HG02970 (cell line): ENCODE data around the gene TNIK.
A peak's percentile ranks its signal among the peaks of the same experiment; 100 is the strongest.

Source experiments
- ATAC-seq: cut with Tn5 transposase; IDR thresholded peaks from one replicate; pipeline ENCODE4 v1.9.1; 2021; ENCODE audit warnings: mild to moderate bottlenecking, moderate library complexity, moderate number of reproducible peaks; ENCODE audit not compliant: unreplicated experiment, low FRiP score

TNIK gene

GRCh38 chr3:171459942-171460724 is at the start of gene TNIK:
TNIK (minus strand) TSS chr3:171460405; CDS start chr3:171460063, 342 bp downstream.
- ATAC-seq = peak; percentile 80

GRCh38 chr3:171508676-171509075 is 48.5 kb upstream of the TNIK start:
- no peak for ATAC-seq

GRCh38 chr3:171508206-171508605 is 48.0 kb upstream of the TNIK start:
- no peak for ATAC-seq

- no peak for ATAC-seq
Measured at GRCh38 chr3:171506743-171507319, 46.6 kb upstream of the TNIK start.

- ATAC-seq = no peak
Measured at GRCh38 chr3:171505822-171506333, 45.7 kb upstream of the TNIK start.

- no peak for ATAC-seq
Measured at GRCh38 chr3:171504376-171504775, 44.2 kb upstream of the TNIK start.

GRCh38 chr3:171503817-171504216 is 43.6 kb upstream of the TNIK start:
- no peak for ATAC-seq

- ATAC-seq = no peak
Measured at GRCh38 chr3:171498921-171499320, 38.7 kb upstream of the TNIK start.

GRCh38 chr3:171497468-171497867 is 37.3 kb upstream of the TNIK start:
- no peak for ATAC-seq

GRCh38 chr3:171495413-171495812 is 35.2 kb upstream of the TNIK start:
- no peak for ATAC-seq

GRCh38 chr3:171494457-171495109 is 34.4 kb upstream of the TNIK start:
- no peak for ATAC-seq

GRCh38 chr3:171491361-171491760 is 31.2 kb upstream of the TNIK start:
- no peak for ATAC-seq

GRCh38 chr3:171490901-171491300 is 30.7 kb upstream of the TNIK start:
- ATAC-seq = no peak

- no peak for ATAC-seq
Measured at GRCh38 chr3:171489348-171489747, 29.1 kb upstream of the TNIK start.

GRCh38 chr3:171488479-171488878 is 28.3 kb upstream of the TNIK start:
- no peak for ATAC-seq

- ATAC-seq = no peak
Measured at GRCh38 chr3:171487382-171487781, 27.2 kb upstream of the TNIK start.

GRCh38 chr3:171485338-171485737 is 25.1 kb upstream of the TNIK start:
- ATAC-seq = no peak

GRCh38 chr3:171481011-171481410 is 20.8 kb upstream of the TNIK start:
- no peak for ATAC-seq

- no peak for ATAC-seq
Measured at GRCh38 chr3:171480526-171480925, 20.3 kb upstream of the TNIK start.

- no peak for ATAC-seq
Measured at GRCh38 chr3:171476532-171477102, 16.4 kb upstream of the TNIK start.

GRCh38 chr3:171472552-171472951 is 12.3 kb upstream of the TNIK start:
- no peak for ATAC-seq
